Left cardiac atrium (tissue), 4 donors: ENCODE results near the gene FKBP15. TPM values are rescaled to one million over a fixed set of nuclear protein-coding genes. Genes with fewer than 3 reads are reported as not detected.

Source experiments
- ATAC-seq, 2 donors: fragments of 200-7000 bp; cut with Tn5 transposase; one replicate each; pipeline ENCODE4 v1.9.1; 2020; ENCODE audit warnings: mild to moderate bottlenecking in 2 of 2, moderate library complexity in 2 of 2
- DNase-seq: peaks from one replicate; pipeline ENCODE4 v3.0.0-alpha.2; 2020
- intact Hi-C, 2 donors: fragments of 100-400 bp; cut with DNase I; formaldehyde crosslinking; loops; one replicate each; pipeline versions ENCODE4 v1.14.1 to v1.15.1; 2022 to 2023
- total RNA-seq, 2 donors: library from RNA; stranded (reverse); fragmentation: NEBNext Ultra II Directional; extraction: Animal tissue kit (Norgen Biotek cat#: 25700); gene quantifications; one replicate each; pipeline ENCODE4 v1.2.1, GENCODE V29; 2021
- donor health status: DM: no; HTN: yes; CAD: no.
- donor health status: DM: no; HTN: yes; CAD: no; lungs with severe emphysema.
- donor health status: DM: yes; HTN: yes; CAD: no.
- donor health status: Dilated cardiomyopathy.

The FKBP15 gene
- total RNA-seq, 2 donors from 2014 or later = 19.5 to 20.4 TPM

DNA sequence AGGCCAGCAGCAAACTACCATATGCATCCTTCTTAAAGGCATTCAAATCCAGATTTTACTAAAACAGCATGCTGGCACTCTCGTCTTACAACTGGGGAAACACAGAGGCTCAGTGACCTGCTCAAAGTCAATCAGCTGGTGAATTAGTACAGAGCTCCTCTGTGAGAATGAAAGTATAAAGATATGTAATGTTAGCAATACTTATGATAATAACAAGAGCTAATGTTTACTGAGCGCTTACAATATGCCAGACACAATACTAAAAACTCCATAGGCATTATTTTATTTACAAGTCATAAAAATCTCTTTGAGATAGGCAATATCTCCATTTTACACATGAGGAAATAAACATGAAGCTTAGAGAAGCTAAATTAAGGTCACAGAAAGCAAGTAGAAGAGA is 28.6 kb downstream of the FKBP15 start:
- intact Hi-C loops = no loop called here

DNA sequence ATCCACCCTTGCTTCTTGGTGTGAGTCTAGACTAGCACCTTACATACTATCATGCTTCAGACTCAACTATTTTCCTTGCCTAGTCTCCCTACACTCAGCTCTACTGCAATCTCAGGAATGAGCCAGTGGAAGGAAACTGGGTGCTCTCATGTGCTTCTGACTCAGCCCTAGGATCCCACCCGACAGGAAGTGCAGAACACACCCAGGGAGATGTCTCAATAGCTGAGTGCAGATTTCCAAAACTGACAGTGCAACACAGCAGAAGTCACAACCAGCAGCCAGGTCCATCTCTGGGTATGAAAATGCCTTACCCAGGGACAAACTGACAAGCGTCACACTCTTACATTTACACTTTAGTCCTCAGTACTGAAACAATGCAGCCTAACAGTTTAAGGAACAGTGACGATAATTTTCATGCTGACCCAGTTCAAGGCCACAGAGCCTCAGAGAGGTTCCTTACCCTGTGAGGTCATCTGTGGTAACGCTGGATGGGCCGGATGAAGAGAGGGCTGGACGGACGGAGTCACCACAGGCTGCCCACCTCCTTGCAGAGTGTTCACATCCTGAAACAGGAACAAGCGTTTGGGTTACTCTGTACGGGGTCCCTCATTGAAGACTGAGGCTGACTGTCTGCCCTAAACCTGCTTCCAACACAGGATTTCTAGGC is 33.0 kb downstream of the FKBP15 start:
- peak; percentile 53 for DNase-seq
- ATAC-seq = peak; percentile 63 to 94
- intact Hi-C loops = no loop called here

More for the DNA sequence above, 28.6 kb downstream of the FKBP15 start:
- no peak for DNase-seq
- ATAC-seq = no peak

DNA sequence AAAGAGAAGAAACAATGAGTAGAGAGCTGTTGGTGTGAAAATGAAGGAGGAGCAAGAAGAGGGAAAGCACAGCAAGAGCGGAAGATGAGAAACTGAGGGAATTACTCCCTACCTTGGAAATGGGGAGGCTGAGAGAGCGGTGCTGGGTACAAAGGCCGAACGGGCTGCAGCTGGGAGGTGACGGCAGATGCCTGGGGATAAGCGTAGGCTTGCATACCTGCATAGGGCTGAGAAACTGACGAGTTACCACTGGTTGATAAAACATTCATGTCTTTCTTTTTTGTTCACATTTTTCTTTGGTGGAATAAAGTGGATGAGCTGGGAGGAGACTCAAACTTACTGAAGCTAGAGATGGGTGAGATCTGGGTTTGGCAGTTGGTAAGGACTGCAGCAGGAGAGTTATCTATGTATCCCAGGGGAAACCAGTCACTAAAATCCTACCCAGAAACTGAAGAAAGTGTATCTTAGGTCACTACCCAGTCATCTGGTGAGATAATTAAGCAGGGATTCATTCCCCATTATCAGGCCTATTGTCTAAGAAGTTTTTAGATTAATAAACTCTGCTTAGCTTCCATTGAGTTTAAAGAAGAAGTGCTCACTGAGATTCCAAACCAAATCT is 34.8 kb downstream of the FKBP15 start:
- ATAC-seq = no peak
- intact Hi-C loops = no loop called here
- no peak for DNase-seq

DNA sequence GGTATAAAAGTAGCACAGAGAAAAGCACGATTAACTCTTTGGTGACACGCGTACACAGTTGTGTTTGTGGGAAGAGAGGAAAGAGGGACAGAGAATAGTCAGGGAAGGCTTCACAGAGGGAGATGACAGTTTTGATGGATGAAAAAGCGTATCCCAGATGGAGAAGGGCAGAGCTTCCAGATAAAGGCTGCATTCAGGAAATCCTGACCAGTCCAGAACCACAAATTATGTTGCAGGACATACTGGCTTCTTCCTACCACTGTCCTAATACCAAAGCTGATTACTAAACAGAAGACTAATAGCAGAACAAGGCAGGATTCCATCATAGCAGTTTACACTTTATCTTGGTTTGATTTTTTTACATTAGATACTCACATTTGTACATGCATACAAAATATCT is 35.8 kb downstream of the FKBP15 start:
- no peak for ATAC-seq
- intact Hi-C loops = no loop called here

DNA sequence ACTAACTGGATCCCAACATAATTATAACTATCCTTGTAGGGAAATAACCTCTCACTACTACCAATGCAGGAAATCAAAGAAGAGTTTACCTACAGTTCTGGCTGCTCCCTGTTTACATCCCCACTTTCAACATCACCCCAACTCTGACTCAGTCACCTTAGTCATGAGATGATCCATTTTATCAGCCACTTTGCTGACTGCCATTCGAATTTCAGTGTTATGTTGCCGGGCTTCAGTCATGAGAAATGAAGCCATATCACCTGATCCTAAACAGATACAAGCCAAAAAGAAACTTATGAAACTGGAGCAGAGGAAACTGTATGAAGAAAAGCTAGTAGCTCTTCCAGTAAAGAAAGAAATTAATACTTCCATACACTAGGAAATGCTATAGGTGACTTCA is 36.5 kb downstream of the FKBP15 start:
- DNase-seq = no peak
- ATAC-seq = no peak

More for the DNA sequence above, 35.8 kb downstream of the FKBP15 start:
- no peak for DNase-seq

DNA sequence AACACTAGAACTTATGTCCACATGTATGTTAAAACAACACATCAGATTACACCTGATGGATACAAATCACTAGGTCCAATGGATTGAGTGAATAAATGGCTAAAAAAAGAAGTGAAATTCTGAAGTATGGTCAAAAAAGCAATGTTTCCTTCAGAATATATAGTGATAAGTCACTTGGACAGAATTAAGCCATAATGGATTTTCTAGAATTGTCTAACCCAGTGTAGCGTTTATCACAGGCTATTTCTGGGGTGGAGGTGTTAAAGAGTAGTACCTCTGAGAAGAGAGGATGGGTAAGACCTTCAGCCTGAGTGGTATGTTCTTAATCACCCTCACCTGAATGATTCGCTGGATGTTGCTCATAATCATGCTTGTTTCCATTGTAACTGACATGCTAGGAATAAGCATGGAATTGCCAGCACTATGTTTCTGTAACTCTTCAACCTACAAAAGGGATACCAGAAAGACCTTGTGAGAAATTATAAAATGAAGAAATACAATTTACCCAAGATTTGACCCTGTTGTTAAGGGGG is 37.1 kb downstream of the FKBP15 start:
- ATAC-seq (no peak), DNase-seq (no peak)
- intact Hi-C loops = no loop called here

More for the DNA sequence above, 36.5 kb downstream of the FKBP15 start:
- intact Hi-C loops = no loop called here

DNA sequence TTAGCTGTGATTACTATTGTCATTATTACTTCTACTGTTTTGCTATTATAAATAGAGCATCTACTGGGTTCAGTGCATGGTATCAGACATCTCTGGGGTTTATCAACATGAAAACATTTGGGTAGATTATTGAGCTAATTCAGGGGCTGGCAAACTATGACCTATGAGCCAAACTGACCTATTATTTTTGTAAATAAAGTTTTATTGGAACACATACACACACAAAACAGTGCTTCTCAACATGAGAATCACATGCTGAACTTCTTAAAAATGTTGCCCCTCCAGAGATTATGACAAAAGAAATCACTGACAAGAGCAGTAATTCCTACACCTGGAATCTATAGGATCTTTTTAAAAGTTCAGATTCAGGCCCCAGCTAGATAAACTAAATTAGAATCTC is 39.9 kb downstream of the FKBP15 start:
- ATAC-seq = no peak
- intact Hi-C loops = no loop called here
- no peak for DNase-seq

DNA sequence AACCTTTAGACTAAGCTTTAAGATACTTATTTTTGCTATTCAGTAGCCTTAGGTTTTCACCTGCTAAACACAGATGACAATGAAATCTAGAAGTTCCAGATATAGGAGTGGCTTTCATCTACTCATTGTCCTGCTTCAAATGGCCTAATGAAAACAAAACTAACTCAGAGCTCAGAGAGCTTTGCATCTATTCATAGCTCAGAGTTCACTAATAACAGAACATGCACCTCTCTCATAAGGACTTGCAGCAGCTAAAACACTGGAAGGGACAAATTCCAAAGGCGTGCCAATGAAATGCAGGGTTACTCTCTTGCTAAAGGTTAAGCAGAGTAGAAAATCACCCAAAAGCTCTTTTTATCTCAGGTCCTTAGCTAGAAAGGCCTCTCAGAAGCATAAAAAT is 41.2 kb downstream of the FKBP15 start:
- intact Hi-C loops = no loop called here
- DNase-seq = no peak
- peak in 1 of 2 donors; percentile 78 for ATAC-seq

DNA sequence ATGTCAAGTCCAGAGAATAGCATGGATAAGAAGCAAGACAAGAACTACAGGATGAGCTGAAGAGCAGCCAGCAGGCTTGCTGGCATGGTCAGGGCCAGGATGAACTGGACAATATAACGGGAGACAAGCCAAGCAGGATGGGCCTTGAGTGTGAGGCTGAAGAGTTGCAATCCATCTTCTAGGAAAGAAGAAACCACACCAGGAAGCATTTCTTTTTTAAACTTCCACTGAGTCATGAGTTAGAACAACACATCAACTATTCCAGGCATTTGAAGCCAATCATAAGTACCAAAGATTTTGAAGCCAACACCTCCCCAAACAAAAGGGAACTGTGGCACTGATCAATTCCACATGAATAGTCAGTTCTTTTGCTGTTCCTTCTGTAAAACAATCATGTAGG is 43.0 kb downstream of the FKBP15 start:
- DNase-seq (no peak), ATAC-seq (no peak)
- intact Hi-C loops = no loop called here

DNA sequence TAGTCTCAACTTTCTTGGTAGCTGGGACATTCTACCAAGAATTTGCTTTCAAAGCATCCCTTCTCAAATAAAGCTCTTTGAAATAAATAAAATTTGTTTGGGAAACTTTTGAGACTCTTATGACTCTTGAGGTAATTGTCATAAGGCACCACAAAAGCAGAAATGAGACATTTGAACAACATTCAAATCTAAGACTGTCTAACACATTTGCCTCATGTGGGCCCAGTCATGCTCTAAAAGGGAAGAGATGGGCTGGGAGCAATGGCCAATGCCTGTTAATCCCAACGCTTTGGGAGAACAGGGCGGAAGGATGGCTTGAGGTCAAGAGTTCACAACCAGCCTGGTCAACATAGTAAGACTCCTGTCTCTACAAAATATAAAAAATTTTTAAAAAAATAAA is 43.8 kb downstream of the FKBP15 start:
- intact Hi-C loops = no loop called here
- DNase-seq (no peak), ATAC-seq (no peak)

DNA sequence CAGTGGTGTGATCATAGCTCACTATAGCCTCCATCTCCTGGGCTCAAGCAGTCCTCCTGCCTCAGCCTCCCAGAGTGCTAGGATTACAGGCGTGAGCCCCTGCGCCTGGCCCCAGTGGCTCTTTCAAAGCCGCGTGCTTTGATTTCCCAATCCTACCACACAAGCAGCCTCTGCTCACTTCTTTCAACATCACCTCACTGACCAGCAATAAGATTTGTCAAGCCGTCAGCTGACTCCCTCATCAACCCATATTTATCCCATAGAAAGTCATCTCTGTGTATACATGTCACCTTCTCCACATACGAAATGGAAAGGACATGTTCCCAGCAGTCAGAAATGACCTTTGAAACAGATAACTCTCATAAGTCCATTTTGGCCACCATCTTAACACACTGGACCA is 44.3 kb downstream of the FKBP15 start:
- no peak for DNase-seq
- intact Hi-C loops = no loop called here
- ATAC-seq = no peak

DNA sequence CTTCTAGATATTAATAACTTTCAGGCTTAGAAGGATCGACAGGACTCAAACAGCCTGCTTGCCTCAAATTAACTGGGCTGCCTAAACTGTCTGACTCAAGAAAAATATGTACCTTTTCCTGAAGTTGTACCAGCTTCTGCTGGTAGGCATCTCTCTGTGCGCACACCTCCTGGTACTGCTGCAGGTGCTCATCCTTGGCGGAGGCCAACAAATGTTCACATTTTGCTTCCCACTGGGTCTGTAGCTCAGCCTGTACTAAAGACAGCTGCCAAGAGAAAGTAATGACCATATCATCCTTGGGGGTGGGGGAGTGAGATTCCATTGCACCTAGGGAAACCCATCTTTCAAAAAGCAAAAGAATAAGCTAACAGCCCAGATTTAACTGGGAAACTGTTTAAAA is 47.7 kb downstream of the FKBP15 start:
- intact Hi-C loops = no loop called here
- ATAC-seq (no peak), DNase-seq (no peak)

DNA sequence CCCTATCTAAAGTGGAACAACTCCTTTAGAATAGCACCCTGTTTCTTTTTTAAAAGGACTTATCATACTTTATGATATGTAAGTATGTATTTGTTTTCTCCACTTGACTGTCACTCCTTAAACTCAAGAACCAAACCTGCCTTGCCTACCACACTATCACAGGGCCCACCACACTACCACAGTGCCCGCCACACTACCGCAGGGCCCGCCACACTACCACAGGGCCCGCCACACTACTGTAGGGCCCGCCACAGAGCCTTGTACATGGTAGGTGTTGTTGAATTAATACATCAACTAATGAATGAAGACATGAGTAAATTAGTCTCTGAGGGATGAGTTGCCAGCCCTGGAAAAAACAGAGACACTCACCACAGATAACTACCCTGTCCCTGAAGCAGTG is 52.3 kb downstream of the FKBP15 start:
- ATAC-seq = no peak

DNA sequence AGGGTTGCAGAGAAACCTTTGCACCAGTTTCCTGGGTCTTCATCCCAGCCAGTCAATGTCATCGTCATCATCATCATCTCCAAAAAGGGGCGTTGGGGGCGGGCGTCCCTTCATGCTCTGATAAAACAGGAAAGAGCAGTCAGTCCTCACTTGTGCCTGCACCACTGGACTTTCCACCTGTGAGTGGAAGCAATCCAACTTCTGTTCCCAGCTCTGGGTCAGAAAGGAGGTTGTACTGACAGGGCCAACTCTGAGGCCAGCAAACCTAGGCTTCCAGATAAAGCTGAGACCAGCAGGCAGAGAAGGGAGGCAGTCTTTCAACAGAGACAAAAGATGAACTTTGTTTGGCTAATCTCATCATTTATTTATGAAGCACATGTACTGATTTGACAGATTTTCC is 55.0 kb downstream of the FKBP15 start:
- intact Hi-C loops = no loop called here
- no peak for ATAC-seq

More for the DNA sequence above, 52.3 kb downstream of the FKBP15 start:
- intact Hi-C loops = no loop called here
- no peak for DNase-seq

DNA sequence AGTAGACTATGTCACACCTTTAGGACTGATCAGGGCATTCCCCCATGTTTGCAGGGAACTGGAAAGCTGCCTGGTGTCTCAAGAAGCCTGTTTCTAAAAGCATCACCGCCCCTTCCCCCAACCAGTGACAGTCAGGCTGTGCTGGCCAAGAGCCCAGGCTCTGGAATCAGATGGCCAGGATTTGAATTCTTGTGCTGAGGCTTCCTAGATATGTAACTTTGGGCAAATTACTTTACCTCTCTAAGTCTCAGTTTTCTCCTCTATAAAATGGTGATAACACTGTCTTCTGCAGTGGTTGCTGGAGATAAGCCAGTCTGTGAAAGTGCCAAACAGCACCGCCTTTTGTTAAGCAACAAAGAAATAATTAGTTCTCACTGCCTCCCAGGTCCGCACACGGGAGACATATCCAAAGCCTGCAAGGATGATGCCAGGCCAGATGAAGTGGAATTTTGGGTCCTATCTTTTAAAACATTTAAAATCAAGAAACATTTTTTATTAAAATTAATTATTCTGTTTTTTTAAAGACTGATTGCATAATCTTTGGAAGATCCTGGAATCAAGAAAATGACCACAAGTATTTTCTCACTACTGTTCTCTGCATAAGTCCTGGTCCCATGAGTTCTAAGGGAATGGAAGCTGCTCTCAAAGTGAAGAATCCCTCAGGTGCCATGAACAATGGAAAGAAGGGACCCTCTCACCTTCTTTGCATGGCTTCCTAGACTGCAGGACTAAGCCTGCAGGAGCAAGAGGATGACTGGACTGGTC is 56.4 kb downstream of the FKBP15 start:
- peak; percentile 69 to 79 for ATAC-seq
- DNase-seq = peak; percentile 58
- intact Hi-C loops = no loop called here

More for the DNA sequence above, 55.0 kb downstream of the FKBP15 start:
- DNase-seq = no peak

DNA sequence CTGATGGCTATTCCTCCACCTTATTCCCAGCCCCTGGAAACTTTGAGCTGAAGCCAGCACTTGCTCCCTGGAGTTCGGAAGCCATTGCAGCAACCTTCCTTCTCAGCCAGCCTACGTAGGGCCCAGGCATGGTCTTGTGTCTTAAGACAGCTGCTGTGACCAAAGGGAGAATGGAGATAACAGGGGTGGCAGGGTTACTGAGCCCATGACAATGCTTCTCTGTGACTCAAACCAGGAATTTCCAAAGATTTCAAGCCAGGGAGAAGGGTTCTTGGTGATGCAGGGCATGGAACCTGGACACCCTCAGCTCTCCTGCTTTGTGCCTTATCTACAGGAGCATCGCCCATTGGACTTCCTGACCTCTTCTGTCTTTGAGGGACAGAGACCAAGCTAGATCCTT is 58.1 kb downstream of the FKBP15 start:
- ATAC-seq (no peak), DNase-seq (no peak)
- intact Hi-C loops = no loop called here

DNA sequence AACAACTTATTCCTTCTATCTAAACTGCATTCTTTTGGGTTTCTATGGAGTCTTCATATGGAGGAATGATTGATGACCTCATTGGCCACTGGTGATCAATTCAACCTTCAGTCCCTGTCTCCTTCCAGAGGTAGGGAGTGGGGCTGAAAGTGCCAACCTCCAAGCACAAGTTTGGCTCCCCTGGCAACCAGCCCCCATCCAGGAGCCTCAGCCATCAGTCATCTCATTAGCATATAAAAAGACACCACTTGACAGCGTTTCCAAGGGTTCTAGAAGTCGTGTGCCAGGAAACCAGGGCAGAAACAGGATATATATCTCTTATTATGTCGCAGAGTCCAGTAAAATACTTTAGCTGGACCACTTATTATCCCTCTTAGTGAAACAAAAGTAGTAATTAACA is 60.5 kb downstream of the FKBP15 start:
- no peak for DNase-seq
- intact Hi-C loops = no loop called here
- ATAC-seq = no peak

DNA sequence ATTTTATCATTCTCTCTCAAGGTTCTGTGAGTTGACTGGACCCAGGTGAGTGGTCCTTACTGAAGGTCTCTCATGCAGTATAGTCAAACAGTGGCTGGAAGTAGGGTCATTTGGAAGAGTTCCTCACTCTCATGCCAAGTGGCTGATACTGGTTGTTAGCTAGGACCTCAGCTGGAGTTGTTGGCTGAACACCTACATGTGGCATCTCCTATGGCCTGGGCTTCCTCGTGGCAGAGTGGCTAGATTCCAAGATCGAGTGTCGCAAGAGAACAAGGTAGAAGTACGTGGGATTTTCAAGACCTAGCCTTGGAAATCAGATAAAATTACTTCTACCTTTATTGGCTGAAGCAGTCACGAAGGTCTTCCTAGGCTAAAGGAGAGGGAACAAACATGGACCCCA is 62.6 kb downstream of the FKBP15 start:
- intact Hi-C loops = no loop called here
- ATAC-seq (no peak), DNase-seq (no peak)

DNA sequence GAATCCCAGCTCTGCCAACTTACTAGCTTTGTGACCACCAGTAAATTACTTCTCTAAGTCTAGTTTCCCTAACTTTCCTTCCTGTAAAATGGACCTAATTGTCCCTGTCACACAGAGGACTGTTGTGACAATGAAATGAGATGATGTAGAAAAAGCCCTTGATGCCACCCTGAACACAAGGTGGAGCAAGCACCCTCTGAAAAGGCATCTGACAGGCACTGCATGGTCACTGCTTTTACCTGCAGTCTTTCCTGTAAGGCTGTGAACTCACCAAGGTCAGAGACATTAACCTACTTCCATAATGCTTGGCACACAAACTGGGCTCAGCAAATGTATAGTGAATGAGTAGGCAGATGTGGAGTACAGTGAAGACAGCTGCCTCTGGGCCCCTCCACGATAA is 64.2 kb downstream of the FKBP15 start:
- intact Hi-C loops = no loop called here
- no peak for ATAC-seq
- DNase-seq = no peak

DNA sequence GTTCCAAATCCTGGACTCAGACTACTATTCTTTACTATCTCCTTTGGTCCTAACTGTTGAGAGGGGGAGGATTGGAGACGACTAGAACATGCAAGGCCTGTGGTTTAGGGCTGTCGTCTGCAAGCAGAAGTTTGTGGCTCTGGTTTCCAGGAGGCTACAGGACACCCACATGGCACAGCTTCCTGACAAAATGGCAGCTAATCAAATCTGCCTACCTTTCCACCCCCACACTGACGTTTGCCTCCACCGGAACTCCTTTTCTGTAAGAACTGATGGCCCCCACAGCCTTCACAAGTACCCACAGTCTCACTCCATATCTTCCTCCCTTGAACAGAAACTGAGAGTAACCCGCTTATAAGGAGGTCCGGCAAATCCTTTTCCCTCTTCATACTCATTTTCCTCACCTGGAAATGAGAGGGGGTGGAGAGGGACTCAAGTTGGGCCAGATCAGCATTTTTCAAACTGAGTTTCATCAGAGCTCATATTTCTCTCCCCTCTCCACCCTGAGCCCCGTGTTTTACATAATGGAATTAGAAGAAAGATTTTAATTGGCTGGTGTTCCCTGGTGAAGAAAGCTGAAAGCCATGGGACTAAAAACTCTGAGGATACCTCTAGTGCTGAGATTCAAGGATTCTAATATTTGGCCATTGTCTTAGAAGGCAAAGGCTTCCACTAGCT is 65.0 kb downstream of the FKBP15 start:
- DNase-seq (no peak), ATAC-seq (no peak)
- intact Hi-C loops = no loop called here
